Stimulated activated CD8-positive, alpha-beta memory T cell treated with anti-CD3 and anti-CD28 coated beads, Interleukin-12 subunit alpha, Interleukin-12 subunit beta, amount 100 ng/mL, for 24 hours (primary cell): ENCODE measurements around the gene PCDH18.
"Not testable (repeated sequence)": the region's sequence is repeated elsewhere in the genome, so short reads cannot be mapped to it uniquely, and the experiment has no call there.

ENCODE experiments used
- DNase-seq: peaks from one replicate; pipeline ENCODE4 v3.0.0-alpha.2; 2020; ENCODE audit errors: extremely low read depth

The PCDH18 gene

GRCh38 chr4:137529432-137529831 lies 2.9 kb downstream of the PCDH18 start:
- DNase-seq = no peak

GRCh38 chr4:137528673-137529072 lies 3.6 kb downstream of the PCDH18 start:
- DNase-seq = no peak

DNA sequence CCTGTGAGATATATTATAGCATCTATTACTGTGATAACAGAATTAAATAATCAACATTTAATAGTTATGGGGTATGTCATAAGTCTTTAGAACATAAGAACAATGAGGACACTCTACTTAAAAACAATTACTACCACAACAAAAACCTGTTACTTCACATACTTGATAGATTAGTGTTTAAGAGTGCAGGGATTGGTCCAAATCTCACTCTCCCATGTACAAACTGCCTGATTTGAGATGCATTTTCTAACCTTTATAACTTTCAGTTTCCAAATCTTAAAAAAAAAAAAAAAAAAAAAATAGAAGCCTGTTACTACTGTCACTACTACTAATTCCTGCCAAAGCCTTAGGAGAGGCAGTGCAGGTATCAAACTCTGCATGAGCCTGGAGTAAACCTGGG lies 5.6 kb downstream of the PCDH18 start:
- DNase-seq = no peak

GRCh38 chr4:137524725-137525369 lies 7.4 kb downstream of the PCDH18 start:
- DNase-seq = no peak

- DNase-seq = no peak
Observed at GRCh38 chr4:137523329-137523728, 9.0 kb downstream of the PCDH18 start.

- DNase-seq = no peak
Observed at GRCh38 chr4:137521053-137521452, 11.2 kb downstream of the PCDH18 start.

DNA sequence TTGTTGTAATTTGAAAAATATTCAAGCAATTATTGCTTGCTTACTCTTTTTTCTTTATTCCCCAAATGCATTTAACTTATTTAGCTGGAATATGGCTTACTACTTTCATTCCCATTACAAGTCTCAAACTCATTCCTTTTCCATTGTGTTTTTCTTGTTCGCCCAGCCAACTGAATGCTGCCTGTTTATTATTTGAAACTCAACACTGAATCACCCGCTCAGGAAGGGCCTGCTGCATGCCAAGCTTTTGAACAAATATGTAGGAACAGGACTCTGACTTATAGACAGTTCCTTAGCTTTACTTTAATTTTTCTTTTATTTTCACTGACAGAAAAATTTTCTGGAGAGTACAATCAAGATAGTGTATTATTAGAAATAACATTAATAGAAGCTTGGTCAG lies 12.9 kb downstream of the PCDH18 start:
- no peak for DNase-seq

DNA sequence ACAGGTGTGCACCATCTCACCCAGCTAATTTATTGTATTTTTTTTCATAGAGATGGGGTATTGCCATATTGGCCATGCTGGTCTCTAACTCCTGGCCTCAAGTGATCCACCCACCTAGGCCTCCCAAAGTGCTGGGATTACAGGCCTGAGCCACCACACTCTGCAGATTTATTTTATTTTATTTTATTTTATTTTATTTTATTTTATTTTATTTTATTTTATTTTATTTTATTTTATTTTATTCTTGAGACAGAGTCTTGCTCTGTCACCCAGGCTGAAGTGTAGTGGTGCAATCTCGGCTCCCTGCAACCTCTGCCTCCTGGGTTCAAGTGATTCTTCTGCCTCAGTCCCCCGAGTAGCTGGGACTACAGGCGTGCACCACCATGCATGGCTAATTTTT lies 15.0 kb downstream of the PCDH18 start:
- not testable (repeated sequence) for DNase-seq

DNA sequence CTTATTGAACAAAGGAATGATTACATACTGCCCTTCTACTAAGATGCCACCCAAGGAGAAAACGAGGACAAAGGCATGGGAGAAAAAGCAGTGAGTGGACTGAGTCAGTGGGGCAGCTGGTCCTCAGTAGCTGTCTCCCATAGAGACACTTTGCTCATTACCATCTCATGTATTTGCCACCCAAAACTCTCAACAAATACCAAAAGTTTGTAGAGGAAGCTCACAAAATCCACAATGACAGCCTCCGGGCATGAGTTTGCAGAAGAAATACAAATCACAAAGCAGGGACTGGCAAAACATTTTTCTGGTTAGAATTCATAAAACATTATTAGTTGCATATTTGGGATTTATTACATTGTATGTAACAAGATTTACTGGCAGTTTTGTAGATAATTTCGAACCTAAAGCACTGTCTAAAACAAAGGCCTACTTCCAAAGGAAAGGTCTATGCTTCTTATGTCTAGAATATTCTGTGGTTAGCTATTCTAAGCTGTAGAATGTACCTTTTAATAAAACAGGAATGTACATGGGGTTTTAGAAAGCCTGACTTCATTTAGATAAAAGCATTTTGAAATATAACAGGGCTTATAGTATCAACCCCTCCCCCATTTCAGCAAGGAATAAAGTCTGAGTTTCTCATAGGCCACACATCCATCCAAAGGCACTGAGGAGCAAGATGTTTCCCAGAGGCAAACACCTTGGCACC lies 17.7 kb downstream of the PCDH18 start:
- DNase-seq = no peak

GRCh38 chr4:137510557-137511265 lies 21.6 kb downstream of the PCDH18 start:
- no peak for DNase-seq

DNA sequence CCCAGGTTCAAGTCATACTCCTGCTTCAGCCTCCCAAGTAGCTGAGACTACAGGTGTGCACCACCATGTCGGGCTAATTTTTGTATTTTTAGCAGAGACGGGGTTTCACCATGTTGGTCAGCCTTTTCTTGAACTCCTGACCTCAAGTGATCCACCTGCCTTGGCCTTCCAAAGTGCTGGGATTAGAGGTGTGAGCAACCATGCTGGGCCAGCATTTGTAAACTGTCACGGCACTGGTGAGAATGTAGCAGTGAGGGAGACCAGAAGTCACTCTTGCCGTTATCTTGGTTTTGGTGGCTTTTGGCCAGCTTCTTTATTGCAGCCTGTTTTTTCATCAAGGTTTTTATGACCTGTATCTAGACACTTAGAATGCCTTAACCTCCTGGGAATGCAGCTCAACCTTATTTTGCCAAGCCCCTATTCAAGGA lies 22.4 kb downstream of the PCDH18 start:
- DNase-seq = no peak

- no peak for DNase-seq
Observed at GRCh38 chr4:137502339-137503129, 29.8 kb downstream of the PCDH18 start.

- DNase-seq = not testable (repeated sequence)
Observed at GRCh38 chr4:137496267-137496666, 36.0 kb downstream of the PCDH18 start.

DNA sequence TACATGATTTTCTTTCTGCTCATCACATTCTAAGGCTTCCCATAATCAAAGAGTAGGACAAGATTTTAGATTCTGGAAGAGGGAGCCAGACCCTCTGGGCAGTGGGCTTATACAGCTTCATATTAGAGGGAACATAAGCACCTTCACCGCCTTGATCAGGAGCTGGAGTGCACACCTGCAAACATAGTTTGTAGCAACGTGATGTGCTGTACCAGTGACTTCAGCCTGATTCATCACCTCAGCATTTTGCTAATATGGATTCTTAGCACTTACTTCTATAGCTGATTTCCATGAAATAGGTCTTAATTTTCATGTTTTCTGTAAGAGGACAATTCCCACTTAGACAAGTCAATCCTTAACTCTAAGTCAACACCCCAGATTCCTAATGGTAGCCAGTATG lies 36.7 kb downstream of the PCDH18 start:
- no peak for DNase-seq

DNA sequence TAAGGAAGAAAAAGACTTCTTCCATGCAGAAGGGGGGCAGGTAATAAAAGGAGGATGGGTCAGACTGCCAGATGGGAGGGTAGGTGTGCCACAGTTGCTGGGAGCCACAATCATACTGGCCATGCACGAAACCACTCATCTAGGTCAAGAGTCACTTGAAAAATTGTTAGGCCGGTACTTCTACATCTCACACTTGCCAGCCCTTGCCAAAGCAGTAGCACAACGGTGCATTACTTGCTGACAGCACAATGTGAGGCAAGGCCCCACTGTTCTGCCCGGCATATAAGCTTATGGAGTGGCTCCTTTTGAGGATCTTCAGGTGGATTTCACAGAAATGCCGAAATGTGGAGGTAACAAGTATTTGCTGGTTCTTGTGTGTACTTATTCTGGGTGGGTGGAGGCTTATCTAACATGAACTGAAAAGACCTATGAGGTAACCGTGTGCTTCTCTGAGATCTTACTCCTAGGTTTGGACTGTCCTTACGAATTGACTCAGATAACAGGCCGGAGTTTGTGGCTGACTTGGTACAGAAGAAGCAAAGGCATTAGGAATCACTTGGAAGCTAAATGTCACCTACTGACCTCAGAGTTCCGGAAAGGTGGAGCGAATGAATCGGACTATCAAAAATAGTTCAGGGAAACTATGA lies 48.9 kb downstream of the PCDH18 start:
- DNase-seq = not testable (repeated sequence)

GRCh38 chr4:137479657-137480056 lies 52.6 kb downstream of the PCDH18 start:
- not testable (repeated sequence) for DNase-seq

GRCh38 chr4:137476345-137476744 lies 55.9 kb downstream of the PCDH18 start:
- no peak for DNase-seq

GRCh38 chr4:137474711-137475301 lies 57.5 kb downstream of the PCDH18 start:
- DNase-seq = no peak

DNA sequence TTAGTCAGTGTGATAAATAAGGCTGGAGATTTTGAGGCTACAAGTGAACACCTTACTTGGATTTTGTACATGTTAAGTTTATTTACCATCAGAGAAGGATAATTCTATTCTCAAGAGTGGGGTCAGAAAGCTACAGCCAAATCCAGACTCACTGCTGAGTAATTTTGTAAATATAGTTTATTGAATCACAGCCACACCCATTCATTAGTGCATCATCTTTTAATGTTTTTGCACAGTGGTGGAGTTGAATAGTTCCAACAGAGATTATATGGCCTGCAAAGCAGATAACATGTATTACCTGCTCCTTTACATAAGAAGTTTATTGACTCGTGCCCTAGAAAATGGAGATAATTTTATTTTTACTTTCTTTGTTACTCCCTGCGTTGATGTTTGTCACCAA lies 60.4 kb downstream of the PCDH18 start:
- DNase-seq = no peak

DNA sequence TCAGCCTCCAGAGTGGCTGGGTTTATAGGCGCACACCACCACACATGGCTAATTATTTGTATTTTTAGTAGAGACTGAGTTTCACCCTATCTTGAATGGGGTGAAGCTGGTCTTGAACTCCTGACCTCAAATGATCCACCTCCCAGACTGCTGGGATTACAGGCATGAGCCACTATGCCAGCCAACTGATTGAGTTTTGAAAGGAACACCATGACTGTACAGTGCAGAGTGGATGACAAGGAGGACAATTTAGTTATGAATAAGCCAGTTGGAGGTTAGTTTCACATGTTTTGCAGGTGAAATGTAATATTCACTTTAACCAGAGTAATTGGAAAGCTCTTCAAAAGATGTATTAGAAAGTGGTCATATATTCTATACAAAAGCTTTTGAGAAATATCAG lies 60.8 kb downstream of the PCDH18 start:
- no peak for DNase-seq

DNA sequence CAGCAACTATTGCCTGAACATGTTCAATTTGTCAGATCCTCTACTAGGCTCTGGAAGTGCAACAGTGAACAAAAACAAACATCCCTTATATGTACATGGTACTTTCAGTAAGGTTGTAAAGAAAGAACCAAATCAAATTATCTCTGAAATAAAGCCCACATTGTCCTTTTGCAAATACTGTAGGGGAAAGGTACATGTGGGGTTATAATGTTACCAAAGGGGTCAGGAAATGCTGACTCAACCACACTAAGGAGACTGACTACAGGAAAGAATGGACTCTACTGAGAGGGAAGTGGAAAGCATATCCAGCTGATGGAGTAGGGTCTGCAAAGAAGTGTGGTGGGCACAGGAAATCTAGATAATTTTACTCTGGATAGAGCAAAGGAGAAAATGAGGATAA lies 61.5 kb downstream of the PCDH18 start:
- no peak for DNase-seq
